ENCODE results near the gene CDK16.
"Not testable (repeated sequence)": the region's sequence is repeated elsewhere in the genome, so short reads cannot be mapped to it uniquely, and the experiment has no call there.

CDK16 gene

DNA sequence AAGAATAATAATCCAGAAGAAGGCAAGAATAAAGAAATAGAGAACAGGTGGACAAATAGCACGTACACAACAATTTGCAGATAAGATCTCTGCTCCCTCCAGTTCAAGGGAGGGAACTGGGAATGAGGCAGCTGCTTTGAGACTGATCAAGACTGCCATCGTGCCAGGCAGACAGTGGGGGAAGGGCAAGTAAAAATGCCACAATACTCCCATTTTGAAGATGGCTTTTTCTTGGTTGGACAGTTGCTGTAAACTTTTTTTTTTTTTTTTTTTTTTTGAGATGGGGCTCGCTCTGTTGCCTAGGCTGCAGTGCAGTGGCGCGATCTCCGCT lies 31.5 kb downstream of the CDK16 start:
- no peak for DNase-seq (ENCODE audit: low read depth)

DNA sequence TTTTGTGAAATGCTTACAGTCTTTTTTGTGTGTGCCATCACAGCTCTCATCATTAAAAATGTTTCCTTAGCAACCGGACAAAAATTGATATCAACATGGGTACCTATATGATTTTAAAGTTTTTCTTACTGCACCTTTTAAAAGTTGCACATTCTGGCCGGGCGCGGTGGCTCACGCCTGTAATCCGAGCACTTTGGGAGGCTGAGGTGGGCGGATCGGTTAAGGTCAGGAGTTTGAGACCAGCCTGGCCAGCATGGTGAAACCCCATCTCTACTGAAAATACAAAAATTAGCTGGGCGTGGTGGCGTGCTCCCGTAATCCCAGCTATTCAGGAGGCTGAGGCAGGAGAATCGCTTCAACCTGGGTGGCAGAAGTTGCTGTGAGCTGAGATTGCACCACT lies 39.1 kb downstream of the CDK16 start:
- not testable (repeated sequence) for DNase-seq (ENCODE audit: low read depth)

DNA sequence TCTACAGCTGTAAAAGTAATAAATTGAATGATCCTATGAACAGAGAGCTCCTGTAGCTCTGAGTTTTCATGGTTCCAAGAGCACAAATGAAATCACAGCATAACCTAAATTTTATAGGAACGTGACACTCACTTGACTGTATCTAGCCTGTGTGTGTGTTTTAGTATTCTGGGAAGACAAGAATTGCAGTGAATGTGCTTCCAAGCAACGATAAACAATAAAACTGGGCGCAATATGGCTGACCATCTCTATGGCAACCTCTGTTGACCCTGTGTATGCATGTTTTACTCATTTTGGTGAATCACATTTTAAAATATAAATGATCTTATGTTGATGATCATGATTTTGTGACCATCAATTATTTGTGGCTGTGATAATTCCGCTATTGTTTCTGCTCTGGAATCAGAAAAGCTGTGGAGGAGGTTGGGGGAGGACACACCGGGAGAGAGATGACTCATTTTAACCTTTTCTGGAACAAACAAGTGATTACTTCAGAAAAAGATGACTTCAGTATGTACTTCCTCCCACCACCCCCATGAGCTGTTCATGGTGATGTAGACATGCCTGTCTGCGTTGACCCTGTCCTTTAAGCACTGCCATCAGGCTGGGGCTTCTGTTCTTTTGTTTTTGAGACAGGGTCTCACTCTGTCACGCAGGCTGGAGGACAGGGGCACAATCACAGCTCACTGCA lies 46.1 kb downstream of the CDK16 start:
- no peak for DNase-seq (ENCODE audit: low read depth)

DNA sequence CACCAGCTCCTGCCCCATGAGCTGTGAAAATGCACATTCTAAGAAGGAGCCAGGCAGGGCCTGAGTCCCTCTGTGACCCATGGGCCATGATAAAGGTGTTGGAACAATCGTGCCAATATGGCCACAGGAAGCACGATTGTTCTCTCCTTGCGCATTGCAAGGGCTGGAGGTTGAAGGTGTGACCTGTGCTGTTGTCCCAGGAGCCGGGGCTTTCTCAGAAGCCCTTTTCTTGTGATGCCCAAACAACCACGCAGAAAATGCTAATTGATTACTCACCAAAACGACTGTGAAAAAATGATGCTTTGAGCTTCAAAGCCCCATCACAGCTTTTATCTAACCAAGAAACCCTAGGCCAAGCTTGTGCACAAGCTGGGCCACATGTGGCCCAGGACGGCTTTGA lies 48.2 kb downstream of the CDK16 start:
- no peak for DNase-seq (ENCODE audit: low read depth)

DNA sequence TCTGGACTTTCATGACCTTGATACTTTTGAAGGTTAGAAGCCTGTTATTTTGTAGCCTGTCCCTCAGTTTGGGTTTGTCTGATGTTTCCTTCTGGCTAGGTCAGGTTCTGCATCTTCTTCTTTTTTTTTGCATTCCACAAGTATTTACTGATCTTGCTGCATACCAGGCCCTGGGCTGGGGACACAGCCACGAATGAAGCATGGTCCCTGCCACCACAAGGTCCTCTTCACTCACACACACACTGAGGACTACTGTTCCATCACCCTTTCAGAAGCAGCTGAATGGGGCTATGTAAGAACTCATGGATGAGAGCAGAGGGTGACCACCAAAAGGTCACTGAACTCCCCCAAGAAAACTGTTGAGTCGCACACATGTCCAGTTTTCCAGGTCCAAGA lies 53.5 kb downstream of the CDK16 start:
- DNase-seq (ENCODE audit: low read depth) = no peak

DNA sequence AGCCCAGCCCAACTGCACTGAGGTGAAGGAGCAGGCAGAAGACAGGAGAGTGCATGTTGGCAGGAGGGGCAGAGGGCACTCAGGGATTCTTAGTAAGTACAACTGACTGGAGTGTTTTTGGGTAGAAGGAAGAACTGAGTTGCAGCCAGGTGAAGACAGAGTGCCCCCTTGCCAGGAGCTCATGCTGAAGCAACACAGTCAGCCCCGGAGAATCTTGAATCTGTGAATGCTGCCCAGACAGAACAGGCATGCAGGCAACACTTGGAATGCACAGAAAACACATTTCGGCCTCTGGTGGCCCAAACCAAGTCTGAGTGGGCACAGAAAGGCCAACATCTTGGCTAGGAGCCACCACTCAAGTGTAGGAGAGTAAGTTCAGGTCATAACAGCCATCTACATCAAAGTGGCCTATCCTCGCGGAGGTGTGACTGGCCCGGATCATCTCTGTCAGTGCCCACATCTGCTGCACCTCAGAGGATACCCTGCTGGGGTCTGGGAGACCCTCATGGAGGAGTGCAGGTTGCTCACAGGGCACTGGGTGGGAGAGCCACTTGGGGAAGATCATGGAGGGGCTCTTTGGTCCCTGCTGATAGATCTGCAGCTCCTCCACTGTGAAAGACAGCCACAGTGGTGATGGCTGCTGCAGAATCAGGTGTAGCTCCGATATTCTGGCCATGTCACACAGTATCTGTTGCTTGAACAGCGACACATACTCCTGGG lies 54.7 kb downstream of the CDK16 start:
- DNase-seq (ENCODE audit: low read depth) = no peak

DNA sequence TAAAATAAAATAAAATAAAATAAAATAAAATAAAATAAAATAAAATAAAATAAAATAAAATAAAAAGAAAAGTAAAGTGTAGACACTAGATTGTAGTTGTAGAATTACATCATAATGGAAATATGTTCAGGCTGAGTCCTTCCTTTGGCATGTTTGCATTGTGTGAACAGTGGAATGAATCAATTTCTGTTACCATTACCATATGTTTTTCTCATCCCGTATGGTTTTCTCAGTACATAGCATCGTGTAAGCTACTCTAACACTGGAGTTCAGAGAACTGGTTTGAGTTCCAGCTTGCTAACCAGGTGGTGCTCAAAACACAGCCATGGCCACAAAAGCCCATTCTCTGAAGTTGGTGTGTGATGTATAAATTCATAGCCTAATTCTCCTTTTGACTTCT lies 60.2 kb downstream of the CDK16 start:
- DNase-seq (ENCODE audit: low read depth) = no peak

Data from T follicular helper cell (primary cell).